HepG2 (cell line): Measurements from ENCODE around the gene ACADVL.

Source experiments
- BORCS8-MEF2B ChIP-seq: sonication (generic); formaldehyde crosslinking; IDR thresholded peaks from 2 replicates; pipeline ENCODE4 v1.8.0; 2022; ENCODE audit warnings: mild to moderate bottlenecking, missing genetic modification reagents
- CHD4 ChIP-seq: fragments of 200-600 bp; sonication (generic); IDR thresholded peaks from 2 replicates; pipeline ENCODE4 v1.7.0; 2017; ENCODE audit warnings: mild to moderate bottlenecking, low read length, borderline replicate concordance
- ESRRA ChIP-seq: sonication (generic); formaldehyde crosslinking; IDR thresholded peaks from 2 replicates; pipeline ENCODE4 v1.5.1; 2020; ENCODE audit warnings: mild to moderate bottlenecking, low read depth, missing genetic modification reagents
- KDM5B ChIP-seq: sonication (generic); formaldehyde crosslinking; IDR thresholded peaks from 2 replicates; pipeline ENCODE4 v1.4.0; 2020; ENCODE audit warnings: missing genetic modification reagents, mild to moderate bottlenecking, borderline replicate concordance
- NFRKB ChIP-seq: fragments of 450-650 bp; IDR thresholded peaks from 2 replicates; pipeline ENCODE4 v1.6.1; 2017
- RAD51 ChIP-seq: fragments of 450-650 bp; IDR thresholded peaks from 2 replicates; pipeline ENCODE4 v1.6.1; 2016; ENCODE audit warnings: borderline replicate concordance
- STAT5B ChIP-seq: sonication (generic); formaldehyde crosslinking; IDR thresholded peaks from 2 replicates; pipeline ENCODE4 v1.4.0; 2020; ENCODE audit warnings: missing genetic modification reagents
- ZBTB1 ChIP-seq: sonication (generic); formaldehyde crosslinking; IDR thresholded peaks from 2 replicates; pipeline ENCODE4 v1.4.0; 2020; ENCODE audit warnings: missing genetic modification reagents, borderline replicate concordance
- ZNF136 ChIP-seq: sonication (generic); formaldehyde crosslinking; IDR thresholded peaks from 2 replicates; pipeline ENCODE4 v1.8.1; 2022; ENCODE audit warnings: low read depth, mild to moderate bottlenecking, moderate library complexity, missing genetic modification reagents
- TF ChIP-seq, protein P1 (sequence below): sonication (generic); formaldehyde crosslinking; IDR thresholded peaks from 2 replicates; pipeline ENCODE4 v1.5.0; 2020; ENCODE audit warnings: mild to moderate bottlenecking, missing genetic modification reagents, moderate library complexity

DNA sequence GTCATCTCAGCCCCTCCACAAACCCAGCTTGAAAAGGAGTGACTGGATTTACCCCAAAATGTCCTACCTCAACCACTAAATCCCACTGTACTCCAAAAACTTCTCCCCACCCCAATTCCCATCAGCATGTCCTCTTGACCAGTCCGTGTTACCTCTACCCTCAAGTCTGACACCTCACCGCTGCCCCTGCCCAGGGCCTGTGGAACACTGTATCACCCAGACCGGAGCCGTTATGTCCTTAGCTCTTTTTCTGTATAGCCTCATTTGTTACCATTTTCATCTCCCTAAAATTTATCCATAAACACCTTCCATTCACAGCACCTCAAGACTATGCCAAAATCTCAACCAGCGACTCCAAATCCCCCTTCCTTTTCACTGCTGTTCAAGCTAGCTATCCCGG lies 17.1 kb downstream of the ACADVL start:
- no peak for TF ChIP-seq RAD51
- TF ChIP-seq, protein P1, sequence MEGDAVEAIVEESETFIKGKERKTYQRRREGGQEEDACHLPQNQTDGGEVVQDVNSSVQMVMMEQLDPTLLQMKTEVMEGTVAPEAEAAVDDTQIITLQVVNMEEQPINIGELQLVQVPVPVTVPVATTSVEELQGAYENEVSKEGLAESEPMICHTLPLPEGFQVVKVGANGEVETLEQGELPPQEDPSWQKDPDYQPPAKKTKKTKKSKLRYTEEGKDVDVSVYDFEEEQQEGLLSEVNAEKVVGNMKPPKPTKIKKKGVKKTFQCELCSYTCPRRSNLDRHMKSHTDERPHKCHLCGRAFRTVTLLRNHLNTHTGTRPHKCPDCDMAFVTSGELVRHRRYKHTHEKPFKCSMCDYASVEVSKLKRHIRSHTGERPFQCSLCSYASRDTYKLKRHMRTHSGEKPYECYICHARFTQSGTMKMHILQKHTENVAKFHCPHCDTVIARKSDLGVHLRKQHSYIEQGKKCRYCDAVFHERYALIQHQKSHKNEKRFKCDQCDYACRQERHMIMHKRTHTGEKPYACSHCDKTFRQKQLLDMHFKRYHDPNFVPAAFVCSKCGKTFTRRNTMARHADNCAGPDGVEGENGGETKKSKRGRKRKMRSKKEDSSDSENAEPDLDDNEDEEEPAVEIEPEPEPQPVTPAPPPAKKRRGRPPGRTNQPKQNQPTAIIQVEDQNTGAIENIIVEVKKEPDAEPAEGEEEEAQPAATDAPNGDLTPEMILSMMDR (CRISPR knock-in tag), result no peak
- TF ChIP-seq KDM5B, result no peak
- TF ChIP-seq CHD4, result no peak
- TF ChIP-seq ESRRA (CRISPR knock-in tag), result no peak
- no peak for TF ChIP-seq NFRKB
- TF ChIP-seq STAT5B, result no peak
- no peak for TF ChIP-seq BORCS8-MEF2B (CRISPR knock-in tag)
- no peak for TF ChIP-seq ZBTB1 (CRISPR knock-in tag)
- no peak for TF ChIP-seq ZNF136 (CRISPR knock-in tag)
